ENCODE results near the gene GSTM3.
"Not testable (repeated sequence)": the region's sequence is repeated elsewhere in the genome, so short reads cannot be mapped to it uniquely, and the experiment has no call there.

GSTM3 gene

GRCh38 chr1:109726007-109726406 is 14.8 kb downstream of the GSTM3 start:
- no peak for DNase-seq

- DNase-seq: no peak
These were observed 15.3 kb downstream of the GSTM3 start for GRCh38 chr1:109725510-109725909.

GRCh38 chr1:109724933-109725332 is 15.9 kb downstream of the GSTM3 start:
- DNase-seq: no peak

GRCh38 chr1:109722908-109723691 is 17.7 kb downstream of the GSTM3 start:
- DNase-seq: no peak

GRCh38 chr1:109721971-109722370 is 18.9 kb downstream of the GSTM3 start:
- no peak for DNase-seq

GRCh38 chr1:109721042-109721441 is 19.8 kb downstream of the GSTM3 start:
- no peak for DNase-seq

- no peak for DNase-seq
These were observed 21.5 kb downstream of the GSTM3 start for GRCh38 chr1:109719337-109719837.

- DNase-seq: peak in 1 of 2 experiments; percentile 9
These were observed 22.3 kb downstream of the GSTM3 start for GRCh38 chr1:109718495-109718894.

GRCh38 chr1:109717729-109718128 is 23.1 kb downstream of the GSTM3 start:
- no peak for DNase-seq

- DNase-seq: no peak
These were observed 24.2 kb downstream of the GSTM3 start for GRCh38 chr1:109716570-109717090.

- DNase-seq: no peak
These were observed 24.7 kb downstream of the GSTM3 start for GRCh38 chr1:109716121-109716520.

GRCh38 chr1:109714661-109715372 is 26.0 kb downstream of the GSTM3 start:
- DNase-seq: no peak

GRCh38 chr1:109713636-109714035 is 27.2 kb downstream of the GSTM3 start:
- DNase-seq: no peak

- no peak for DNase-seq
These were observed 28.4 kb downstream of the GSTM3 start for GRCh38 chr1:109712321-109712864.

- not testable (repeated sequence) for DNase-seq
These were observed 29.1 kb downstream of the GSTM3 start, which contains the start of gene GSTM5 for GRCh38 chr1:109711593-109712320. GSTM5 (plus strand) TSS chr1:109712251; CDS start chr1:109712313, 62 bp downstream.

GRCh38 chr1:109709822-109710221 is 31.0 kb downstream of the GSTM3 start:
- not testable (repeated sequence) for DNase-seq

- DNase-seq: not testable (repeated sequence)
These were observed 31.9 kb downstream of the GSTM3 start for GRCh38 chr1:109708949-109709348.

- DNase-seq: no peak
These were observed 35.4 kb downstream of the GSTM3 start for GRCh38 chr1:109705411-109705810.

- no peak for DNase-seq
These were observed 36.7 kb downstream of the GSTM3 start for GRCh38 chr1:109704173-109704572.

GRCh38 chr1:109702940-109703339 is 37.9 kb downstream of the GSTM3 start:
- not testable (repeated sequence) for DNase-seq

- DNase-seq: not testable (repeated sequence)
These were observed 43.0 kb downstream of the GSTM3 start for GRCh38 chr1:109697861-109698260.

- DNase-seq: no peak
These were observed 43.8 kb downstream of the GSTM3 start for GRCh38 chr1:109697066-109697465.

GRCh38 chr1:109695138-109695537 is 45.7 kb downstream of the GSTM3 start:
- not testable (repeated sequence) for DNase-seq

Measured in SW 1271 (cell line).